Astrocyte of the cerebellum (primary cell): ENCODE data around the gene GALNT14.

Source experiments
- DNase-seq: peaks from one replicate; pipeline ENCODE4 v3.0.0-alpha.2; 2011; ENCODE audit warnings: low read depth
- H3K4me3 ChIP-seq: 2 replicates; pipeline ENCODE4 v1.5.1; 2011; ENCODE audit warnings: mild to moderate bottlenecking, low read depth, low read length, moderate library complexity
- in situ Hi-C: cut with HindIII; loops from 2 replicates; pipeline ENCODE4 v1.10.0; 2017; ENCODE audit warnings: low sequenced_read_pairs
- TF ChIP-seq, protein P1 (sequence below): IDR thresholded peaks from 2 replicates; pipeline ENCODE4 v1.5.1; 2012; ENCODE audit warnings: low read length, low read depth, moderate library complexity, mild to moderate bottlenecking; ENCODE audit errors: missing control alignments

The GALNT14 gene

DNA sequence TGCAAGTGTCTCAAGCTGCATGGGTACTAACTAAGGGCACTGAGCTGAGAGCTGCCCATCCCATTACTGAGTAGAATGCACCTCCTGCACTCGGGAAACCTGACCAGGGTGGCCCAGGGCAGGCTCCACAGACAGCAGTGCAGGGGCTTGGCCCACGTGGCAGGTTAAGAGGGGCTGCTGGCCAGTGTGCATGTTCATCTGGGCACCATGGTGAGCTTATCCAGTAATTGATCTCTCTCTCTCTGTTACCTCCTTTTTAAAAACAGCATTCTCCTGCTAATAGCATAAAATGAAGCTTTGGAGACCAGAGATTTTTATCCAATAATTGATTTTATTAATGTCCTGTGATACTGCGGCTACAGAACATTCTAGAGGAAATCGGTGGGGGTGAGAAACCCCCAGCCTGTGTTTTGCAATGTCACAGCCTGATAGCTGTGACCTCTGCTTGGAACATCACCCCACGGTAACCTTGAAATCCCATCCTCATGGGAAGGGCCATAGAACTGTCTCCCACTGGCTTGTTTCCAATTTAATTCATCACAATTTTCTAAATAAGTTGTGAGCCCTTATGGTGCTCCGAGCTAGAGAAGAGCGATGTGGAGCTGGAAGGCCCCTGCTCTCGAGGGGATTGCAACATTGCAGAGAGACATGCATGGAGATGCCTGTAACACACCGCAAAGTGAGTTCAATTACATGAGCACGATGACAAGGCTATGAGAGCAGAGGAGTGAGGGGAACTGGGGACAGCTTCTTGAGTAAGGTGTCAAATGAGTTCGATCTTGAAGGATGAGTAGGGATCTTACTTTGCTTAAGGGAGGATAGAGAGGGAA is 143.8 kb downstream of the GALNT14 start:
- TF ChIP-seq, protein P1, sequence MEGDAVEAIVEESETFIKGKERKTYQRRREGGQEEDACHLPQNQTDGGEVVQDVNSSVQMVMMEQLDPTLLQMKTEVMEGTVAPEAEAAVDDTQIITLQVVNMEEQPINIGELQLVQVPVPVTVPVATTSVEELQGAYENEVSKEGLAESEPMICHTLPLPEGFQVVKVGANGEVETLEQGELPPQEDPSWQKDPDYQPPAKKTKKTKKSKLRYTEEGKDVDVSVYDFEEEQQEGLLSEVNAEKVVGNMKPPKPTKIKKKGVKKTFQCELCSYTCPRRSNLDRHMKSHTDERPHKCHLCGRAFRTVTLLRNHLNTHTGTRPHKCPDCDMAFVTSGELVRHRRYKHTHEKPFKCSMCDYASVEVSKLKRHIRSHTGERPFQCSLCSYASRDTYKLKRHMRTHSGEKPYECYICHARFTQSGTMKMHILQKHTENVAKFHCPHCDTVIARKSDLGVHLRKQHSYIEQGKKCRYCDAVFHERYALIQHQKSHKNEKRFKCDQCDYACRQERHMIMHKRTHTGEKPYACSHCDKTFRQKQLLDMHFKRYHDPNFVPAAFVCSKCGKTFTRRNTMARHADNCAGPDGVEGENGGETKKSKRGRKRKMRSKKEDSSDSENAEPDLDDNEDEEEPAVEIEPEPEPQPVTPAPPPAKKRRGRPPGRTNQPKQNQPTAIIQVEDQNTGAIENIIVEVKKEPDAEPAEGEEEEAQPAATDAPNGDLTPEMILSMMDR, result no peak
- no peak for DNase-seq
- H3K4me3 ChIP-seq, result no peak overlapping the region
- in situ Hi-C loops, result no loop called here

DNA sequence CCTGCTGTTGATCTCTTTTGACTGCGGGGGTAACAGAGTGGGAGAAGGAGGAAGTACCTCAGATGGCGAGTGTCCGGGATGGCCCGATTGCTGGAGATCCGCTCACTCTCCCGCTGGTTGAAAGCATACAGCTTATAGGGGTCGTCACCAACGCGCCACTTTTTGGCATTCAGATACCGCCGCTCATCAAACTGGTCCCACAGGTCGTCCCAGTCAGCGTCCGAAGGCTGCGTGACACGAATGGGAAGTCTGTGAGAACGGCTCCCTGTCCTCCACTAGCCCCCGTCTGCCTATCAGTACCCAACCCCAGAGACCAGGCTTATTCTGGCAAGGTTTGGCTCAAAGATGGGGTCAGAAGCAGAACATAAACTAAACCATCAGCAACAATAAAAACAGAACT is 145.5 kb downstream of the GALNT14 start:
- no peak for DNase-seq

DNA sequence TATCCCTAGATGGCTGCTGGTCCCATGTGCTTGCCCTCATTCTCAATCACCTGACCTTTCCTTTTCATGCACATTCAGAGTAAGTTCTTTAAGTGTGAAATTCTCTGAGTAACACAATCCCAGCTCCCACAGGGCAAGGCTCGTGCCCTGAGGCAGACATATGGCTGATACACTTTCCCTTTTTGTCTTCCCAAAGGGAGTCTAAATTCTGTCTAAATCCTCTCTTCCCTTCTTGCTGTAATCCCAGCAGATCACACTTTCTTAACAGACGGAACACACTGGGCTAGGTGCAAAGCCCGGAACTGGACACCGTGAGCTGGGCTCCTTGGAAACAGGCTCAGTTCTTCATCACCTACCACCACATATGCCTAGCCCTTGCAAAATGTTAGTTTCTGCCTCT is 147.6 kb downstream of the GALNT14 start:
- in situ Hi-C loops, result no loop called here
- no peak for DNase-seq
- TF ChIP-seq, protein P1, result no peak
- H3K4me3 ChIP-seq, result no peak overlapping the region

More for the DNA sequence above, 145.5 kb downstream of the GALNT14 start:
- in situ Hi-C loops, result no loop called here
- no peak overlapping the region for H3K4me3 ChIP-seq
- TF ChIP-seq, protein P1, result no peak

DNA sequence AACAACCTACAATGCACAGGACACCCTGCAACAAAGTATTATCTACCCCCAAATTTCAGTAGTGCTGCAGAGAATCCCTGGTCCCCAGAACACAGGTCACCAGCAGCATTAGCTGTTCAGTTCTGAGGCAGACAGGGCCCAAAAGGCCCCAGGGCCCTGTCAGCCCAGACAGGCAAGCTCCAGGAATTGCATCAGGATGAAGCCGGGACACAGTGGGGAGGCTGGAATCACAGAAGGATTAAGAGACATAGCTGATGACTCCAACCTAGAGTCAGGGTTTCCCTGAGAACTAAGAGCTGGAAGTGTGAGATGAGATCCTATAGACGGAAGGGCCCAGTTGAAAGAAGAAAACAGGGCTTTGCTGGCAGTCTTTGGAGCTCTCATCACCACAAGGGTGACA is 148.1 kb downstream of the GALNT14 start:
- H3K4me3 ChIP-seq, result no peak overlapping the region
- DNase-seq, result no peak
- in situ Hi-C loops, result no loop called here
- TF ChIP-seq, protein P1, result no peak

- H3K4me3 ChIP-seq, result no peak overlapping the region
- in situ Hi-C loops, result no loop called here
- TF ChIP-seq, protein P1, result no peak
- DNase-seq, result no peak
These were observed 148.5 kb downstream of the GALNT14 start for GRCh38 chr2:30989746-30990145.

GRCh38 chr2:30987566-30987965 is 150.7 kb downstream of the GALNT14 start:
- TF ChIP-seq, protein P1, result no peak

More at GRCh38 chr2:30987566-30987965, 150.7 kb downstream of the GALNT14 start:
- in situ Hi-C loops, result no loop called here
- no peak for DNase-seq
- no peak overlapping the region for H3K4me3 ChIP-seq
